ENCODE data around the gene PDZD7.

PDZD7 gene

DNA sequence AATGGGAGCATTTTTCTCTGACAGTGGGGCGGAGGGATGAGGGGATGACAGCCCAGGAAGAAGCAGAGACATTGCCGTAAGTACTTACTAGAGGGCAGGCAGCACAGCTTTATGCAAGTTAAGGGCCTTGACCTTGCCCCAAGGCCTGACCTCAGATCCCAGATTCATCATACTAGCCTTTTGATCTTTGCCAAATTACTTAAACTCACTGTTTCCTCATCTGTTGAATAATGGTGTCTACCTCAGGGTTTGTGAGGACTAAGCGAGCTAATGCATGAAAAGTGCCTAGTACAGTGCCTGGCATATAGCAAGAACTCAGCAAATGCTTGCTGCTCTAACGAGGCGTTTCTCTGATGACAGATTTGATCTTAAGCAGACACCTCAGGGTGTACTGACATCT lies 65.1 kb downstream of the PDZD7 start:
- FAIRE-seq = no peak

DNA sequence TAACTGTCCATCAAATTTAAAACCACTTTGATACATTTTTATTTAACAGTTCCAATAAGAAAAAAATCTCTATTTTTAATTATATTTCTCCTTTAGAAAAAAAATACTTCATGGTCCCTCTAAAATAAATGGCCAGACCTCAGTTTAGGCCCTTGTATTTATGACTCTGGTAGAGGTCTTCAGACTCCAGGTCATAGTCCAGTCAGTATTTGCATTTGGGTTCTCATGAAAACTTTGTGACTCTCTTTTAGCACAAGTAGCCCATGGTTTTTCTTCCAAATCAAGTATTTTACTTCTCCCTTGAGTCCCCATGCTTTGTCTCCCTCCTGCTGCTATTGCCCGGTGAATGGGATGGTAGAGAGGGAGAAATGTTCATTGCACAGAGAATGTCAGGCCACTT lies 67.1 kb downstream of the PDZD7 start:
- no peak for FAIRE-seq

DNA sequence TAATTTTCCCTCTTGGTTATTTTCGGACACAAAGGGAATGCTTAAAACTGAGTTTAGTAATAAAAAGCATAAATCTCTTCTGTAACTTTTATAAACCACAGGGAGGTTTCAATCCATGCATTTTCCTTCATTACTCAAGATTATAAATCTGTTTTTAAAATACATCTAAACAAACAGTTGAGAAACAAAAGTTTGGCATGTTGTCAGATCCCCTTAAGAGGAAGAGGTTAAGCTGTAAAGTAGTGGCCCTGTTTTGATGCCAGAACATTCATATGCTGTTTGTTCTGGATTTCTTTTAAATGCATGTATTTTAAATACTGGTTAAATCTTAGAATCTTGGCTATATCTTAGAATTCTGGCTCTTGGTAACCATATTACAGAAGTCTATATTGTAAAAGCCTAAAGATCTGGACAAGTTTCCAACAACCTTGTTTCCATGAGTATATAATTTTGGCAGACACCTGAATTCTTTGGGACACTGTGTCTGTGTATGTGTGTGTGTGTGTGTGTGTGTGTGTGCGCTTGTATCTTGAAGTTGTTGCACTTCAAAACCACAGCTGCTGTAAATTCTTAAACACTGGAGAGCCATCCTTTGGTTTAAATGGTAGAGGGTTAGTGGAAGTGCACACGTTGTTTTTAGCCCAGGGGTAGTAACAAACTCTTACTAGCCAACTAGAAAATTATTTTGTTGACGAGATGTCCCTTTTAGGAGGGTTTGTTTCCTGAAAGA lies 68.4 kb downstream of the PDZD7 start:
- no peak for FAIRE-seq

DNA sequence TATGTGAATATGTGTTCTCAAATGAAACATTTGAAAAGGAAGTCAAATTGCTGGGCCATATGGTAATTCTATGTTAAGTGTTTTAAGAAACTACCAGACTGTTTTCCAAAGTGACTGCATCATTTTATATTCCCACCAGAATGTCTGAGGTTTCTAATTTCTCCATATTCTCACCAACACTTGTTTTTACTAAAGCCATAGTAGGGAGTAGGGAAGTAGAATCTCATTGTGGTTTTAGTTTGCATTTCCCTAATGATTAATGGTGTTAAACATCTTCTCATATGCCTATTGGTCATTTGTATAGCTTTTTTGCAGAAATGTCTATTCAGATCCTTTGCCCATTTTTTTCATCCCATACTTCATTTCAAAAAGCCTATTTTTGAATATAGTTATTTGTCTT lies 70.7 kb downstream of the PDZD7 start:
- no peak for FAIRE-seq
